Renal cortical epithelial cell (primary cell): Measurements from ENCODE around the gene FOXB1. TPM values are rescaled to one million over a fixed set of nuclear protein-coding genes. Genes with fewer than 3 reads are reported as not detected.

ENCODE experiments used
- DNase-seq: peaks from one replicate; pipeline ENCODE4 v3.0.0-alpha.2; 2011; ENCODE audit warnings: low read depth
- total RNA-seq: library from RNA; depleted of rRNA; stranded (reverse); fragments of >200 nt; gene quantifications from 2 replicates; pipeline ENCODE4 v1.2.3, GENCODE V29; 2014

The FOXB1 gene
- total RNA-seq, 1 donor from 2014 or later, result not detected

DNA sequence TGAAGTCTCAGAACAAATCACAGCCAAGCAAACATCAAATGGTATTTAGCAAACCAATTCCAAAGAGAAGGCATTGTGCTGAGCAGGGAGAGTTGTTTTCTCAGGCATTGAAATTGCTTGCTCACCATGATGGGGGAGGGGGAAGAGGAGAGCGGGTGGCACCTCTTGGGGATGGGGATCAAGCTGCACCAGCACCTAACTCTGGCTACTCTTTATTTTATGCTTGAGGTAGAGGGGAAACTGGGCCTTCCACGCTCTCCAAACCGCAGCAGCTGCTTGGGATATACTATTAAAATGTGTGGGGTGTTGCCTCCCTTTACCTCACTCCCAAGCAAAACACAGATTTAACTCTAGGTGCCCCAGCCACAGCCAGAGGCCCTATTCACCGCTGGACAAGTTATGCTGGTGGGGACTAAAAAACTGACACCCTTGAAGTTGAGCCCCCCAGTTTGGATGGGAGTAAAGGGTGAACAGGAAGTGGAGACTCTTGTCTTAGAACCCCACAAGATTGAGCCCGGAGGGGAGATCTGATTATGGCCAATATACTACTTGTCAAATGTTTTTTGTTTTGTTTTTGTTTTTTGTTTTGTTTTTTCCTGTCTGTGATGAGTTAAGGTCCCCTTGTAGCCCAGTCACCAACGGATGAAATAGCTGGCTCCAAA, 5.0 kb upstream of the FOXB1 start:
- DNase-seq, result no peak

DNA sequence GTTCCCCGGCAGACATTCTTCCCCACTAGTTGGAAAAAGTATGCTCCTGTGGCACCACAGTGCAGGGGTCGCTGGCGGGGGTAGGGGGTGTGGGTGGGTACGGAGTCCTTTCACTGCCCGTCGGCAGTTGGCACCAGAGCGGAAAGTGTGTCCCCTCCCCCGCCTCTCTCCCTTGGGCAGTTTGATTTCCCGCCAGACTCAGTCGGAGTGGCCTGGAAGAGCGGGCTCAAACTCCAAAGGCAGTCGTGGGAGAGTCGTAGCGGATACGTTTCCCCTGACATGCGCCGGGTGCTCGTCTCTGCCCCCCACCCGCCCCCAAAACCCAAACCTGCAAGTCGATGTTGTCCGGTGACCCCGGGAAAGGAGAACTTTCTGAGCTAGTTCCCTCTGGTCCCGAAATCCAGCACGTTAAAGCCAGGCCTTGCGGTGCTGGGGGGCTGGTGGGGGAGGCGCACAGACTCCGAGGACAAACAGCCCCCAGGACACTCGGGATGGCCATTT, 4.4 kb upstream of the FOXB1 start:
- DNase-seq, result no peak

DNA sequence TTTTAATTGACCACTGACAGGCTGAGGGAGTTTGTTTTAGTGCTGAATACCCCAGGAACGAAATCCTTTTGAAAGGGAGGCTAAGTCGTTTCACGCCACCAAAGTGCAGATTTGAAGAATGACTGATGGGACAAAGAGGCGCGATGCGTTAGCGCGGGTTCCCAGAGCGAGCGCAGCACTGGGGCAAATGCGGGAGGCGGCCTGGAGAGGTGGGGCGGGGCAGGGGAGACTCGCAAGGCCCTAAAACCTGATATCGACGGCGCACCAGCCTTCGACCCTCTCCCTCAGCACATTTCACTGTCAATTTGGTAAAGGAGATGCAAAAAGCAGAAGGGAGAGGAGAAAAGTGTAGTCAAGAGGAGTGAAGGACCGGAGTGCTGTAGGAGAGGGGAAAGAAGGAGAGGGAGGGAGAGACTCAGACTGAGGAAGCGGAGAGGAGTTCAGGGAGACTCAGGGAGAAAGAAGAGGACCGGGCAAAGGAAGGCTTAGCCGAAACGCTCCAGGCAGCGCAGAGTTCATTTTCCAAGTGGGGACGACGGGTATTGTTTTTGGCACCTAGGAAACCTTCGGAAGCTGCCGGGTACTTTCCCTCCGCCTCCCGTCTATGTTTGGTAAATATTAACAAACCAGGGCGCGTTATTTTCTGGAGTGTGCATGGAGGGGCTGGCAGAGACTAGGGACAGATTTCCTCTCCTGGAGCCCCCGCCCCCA, 3.8 kb upstream of the FOXB1 start:
- no peak for DNase-seq

DNA sequence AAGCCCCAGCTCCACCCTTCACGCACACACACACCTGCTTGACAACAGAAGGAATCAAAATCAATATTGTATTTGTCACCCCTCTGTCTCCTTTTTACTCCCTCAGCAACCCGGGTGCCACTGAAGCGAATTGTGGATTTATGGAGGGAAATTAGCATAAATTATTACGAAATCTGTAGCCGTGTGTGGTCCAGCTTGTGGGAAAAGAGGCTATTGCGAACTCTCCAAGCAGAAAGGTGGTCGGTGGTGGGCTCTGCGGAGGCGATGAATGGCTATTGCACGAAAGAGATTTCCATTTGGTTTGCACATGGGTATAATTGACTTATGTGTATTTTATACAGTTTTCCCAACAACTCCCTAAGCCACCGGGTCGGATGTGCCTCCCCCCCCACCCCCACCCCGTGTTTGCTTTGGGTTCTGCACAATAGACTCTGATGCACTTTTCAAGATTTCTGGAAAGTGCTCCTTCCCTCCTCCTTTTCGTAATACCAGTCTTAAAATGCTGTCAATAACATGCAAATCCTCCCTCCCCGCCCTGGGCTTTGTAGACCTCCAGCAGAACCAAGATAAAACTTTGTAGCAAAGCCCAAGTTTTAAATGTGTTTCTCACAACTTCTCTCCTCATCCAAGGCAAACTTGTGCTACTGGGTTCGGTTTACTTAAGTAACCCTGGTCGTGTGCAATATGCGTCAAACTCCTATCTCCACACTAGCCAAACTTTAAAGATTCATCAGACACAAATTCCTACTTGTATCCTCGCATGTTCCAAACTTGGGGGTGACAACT, 3.1 kb upstream of the FOXB1 start:
- DNase-seq, result no peak

DNA sequence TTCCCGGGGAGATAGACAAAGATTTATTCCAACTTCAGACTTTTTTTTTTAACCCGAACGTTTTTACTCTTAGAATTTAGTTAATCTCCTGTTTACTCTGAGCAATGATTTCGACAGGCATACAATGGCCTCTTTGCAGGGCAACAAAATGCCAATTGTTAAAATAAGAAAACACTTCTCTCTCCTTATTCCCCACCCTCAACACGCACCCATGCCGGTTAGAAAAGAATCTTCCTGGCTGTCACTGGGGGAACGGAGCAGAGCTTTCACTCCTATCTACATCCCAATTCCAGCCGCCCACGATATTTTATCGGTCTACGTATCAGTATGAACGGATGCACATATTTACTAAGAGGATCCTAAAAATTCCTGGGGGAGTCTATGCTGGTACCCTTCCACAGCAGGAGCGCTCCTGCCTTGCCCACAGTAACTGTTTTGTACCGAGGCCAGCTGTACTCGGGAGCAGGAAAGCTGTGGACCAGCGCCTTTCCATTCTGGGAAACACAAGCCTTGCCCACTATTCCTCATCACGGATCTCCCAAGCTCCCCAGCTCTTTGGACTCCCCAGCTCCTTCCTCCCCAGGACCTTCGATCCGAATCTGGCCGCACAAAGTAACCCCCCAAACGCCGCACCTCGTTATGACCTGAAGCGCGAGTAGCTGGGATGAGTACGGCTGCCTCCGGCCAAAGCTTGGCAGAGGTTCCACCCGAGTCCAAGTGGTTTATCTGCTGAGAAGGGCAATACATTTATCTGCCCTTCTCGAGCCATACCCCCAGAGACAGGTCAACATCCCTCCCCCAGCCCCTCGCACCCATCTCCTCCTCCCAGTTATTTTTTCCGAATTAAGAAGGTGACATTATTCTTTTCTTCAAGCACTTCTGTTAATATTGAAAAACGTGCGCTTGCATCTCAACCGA, 2.2 kb upstream of the FOXB1 start:
- DNase-seq, result no peak

DNA sequence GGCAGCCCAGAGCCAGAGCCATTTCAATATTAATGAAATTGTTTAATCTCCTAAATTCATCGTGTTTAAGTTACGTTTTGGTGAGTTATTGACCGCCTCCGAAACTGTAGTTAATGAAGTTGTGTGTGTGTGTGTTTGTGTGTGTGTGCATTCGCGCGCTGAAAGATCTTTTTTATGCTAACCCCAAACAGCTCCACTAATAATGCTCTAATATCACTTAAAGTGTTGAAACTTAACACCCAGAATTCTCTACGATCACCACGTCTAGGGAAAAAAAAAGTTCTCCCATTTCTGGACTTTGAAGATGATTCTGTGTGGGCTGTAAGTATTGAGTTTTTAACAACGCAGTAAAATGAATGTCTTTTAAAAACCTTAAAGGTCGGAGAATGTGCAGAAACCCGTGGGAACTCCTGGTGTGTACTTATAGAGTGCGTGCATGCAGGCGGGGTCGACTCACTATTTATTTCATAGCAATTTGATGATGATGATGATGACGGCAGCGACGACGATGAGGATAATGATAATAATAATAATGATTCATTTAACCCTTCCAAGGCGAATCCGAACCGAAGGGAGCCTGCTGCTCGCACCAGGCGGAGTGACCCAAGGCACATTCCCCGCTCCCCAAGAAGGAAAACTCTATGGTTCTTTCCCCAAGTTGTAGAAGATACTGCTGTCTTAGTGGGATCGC, 1.4 kb upstream of the FOXB1 start:
- no peak for DNase-seq

DNA sequence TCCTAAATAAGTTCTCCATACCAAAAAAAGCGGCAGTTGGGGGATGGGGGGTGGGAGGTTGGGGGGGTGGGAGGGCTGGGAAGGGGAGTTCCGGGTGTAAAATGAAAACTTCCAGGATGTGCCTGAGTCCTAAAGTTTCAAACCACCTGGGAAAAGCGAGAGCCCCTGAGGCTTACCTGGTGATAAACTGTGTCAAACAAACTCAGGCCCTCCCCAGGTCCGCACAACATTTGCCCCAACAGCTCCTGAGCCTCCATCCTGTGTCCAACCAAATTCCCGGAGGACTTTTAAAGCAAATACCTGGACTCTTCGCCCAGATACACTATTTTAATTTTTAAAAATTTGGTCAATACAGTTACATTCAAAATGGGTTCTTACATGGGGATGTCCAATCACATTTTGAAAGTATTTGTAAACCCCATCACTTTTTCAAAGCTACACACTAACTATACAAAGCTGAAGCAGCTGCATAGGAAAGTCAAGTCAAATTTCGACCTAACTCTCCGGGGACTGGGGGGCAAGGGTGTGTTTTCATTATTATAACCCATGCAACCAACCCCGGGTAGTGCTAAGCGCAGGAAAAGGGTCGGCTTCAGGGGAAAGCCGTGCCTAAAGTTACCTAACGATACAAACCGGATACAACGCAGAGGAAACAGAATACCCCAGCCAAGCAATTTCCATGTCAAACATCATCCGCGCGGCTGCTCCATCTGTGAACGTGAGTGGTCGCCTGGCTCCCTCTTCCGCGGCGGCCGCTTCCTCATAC, 685 bp upstream of the FOXB1 start:
- no peak for DNase-seq

DNA sequence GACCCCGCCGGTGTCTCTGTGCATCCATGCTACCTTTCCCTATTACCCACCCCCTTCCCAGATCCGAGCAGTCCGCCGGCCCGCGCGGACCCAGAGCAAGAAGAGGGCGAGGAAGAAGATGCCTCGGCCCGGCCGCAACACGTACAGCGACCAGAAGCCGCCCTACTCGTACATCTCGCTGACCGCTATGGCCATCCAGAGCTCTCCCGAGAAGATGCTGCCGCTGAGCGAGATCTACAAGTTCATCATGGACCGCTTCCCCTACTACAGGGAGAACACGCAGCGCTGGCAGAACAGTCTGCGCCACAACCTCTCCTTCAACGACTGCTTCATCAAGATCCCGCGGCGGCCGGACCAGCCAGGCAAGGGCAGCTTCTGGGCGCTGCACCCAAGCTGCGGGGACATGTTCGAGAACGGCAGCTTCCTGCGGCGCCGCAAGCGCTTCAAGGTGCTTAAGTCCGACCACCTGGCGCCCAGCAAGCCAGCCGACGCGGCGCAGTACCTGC, 788 bp downstream of the FOXB1 start:
- DNase-seq, result no peak

DNA sequence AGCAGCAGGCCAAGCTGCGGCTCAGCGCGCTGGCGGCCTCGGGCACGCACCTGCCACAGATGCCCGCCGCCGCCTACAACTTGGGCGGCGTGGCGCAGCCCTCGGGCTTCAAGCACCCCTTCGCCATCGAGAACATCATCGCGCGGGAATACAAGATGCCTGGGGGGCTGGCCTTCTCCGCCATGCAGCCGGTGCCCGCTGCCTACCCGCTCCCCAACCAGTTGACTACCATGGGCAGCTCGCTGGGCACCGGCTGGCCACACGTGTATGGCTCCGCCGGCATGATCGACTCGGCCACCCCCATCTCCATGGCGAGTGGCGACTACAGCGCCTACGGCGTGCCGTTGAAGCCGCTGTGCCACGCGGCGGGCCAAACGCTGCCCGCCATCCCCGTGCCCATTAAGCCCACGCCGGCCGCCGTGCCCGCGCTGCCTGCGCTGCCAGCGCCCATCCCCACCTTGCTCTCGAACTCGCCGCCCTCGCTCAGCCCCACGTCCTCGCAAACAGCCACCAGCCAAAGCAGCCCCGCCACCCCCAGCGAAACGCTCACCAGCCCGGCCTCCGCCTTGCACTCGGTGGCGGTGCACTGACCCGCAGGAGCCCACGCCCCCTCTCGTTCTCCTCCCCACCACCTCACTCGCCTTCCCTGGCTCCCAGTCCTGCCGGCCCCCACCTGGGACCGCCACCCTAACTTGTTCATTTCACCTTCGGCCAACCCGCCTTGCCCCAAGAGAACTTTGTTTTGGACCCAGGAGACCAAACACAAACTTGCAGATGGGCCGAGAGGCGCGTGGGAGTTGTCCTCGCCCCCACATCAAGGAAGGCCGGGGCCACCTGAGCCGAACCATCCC, 1.5 kb downstream of the FOXB1 start:
- DNase-seq, result no peak

DNA sequence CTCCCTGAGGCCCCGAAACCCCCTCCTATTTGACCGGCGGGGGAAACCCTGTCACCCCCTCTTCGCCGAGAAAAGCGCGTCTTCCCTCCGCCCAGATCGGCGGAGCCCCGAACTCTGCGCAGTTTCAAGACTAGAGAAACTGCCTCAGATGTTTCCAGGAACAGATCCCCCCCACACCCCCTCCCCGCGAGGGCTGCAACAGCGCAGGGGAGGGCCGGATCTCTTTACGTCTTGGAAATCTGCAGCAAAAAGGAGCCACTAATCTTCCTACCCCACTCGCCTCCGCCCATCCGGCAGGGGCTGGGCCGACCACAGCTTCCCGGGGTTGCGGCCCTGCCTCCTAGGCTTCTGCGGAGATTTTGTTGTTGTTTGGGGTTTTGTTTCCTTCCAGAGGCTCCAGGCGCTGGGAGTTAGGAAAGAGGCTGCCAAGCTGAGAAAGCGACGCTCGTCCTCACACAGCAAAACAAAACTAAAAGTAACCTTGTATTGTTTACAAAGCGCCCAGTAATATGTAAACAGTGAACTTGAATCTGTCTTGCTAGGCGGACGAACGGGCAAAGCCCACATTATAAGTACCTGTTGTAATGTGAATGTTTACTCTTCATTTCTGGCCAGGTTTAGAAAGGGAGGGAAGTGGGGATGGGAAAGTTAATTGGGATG, 2.2 kb downstream of the FOXB1 start:
- DNase-seq, result peak; percentile 6

DNA sequence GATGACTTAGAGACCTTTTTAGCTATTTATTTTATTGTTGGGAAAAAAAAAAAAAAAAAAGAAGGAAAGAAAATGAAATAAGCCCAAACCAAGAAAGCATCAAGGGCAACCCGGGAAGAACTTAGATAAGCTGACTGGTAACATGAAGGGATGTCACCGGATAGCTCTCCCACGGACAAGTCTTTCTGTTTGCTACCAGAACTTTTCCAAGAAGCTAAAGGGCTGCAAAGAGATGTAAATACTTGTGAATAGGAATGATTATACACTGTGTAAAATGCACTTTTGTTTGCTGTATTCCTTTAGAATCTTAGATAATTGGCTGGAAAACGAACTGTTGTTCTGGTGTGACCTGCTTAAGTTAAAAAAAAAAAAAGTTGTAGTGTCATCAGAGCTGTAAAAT, 2.8 kb downstream of the FOXB1 start:
- no peak for DNase-seq

DNA sequence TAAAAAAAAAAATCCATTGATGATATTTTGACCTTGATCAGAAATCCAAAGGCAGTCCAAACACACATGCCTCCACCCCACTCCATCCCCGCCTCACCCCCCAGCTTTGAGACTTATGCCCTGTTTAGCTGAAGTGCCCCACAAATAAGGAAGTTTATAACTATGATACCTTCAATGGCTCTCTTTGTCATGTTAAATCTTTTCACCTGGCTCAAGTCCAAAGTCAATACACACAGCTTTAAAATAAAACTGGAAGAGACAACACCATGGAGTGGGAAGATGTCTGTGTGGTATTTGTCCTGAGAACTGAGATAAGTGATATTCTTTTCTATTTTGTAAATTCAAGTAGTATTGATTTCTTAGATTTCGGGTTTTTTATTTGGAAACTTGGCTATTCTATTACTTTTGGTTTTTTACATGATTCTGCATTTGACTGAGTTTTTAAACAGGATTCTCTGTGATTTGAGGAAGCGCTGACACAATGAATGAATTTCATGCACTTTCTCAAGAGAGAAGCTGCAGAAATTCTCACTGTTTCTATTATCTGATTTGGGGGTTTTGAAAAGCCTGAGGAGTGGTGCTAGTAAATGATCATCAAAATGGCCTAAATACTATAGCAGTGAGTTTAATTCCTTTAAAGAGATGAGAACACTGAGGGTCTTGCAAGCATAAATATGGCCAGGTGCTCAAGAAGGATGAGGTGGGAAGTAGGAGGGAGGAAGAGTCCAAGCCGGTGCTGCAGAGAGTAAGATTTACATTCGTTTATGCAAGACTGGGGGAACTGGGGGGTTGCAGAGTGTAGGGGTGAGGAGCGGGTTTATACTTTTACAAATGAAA, 5.2 kb downstream of the FOXB1 start:
- DNase-seq, result no peak

DNA sequence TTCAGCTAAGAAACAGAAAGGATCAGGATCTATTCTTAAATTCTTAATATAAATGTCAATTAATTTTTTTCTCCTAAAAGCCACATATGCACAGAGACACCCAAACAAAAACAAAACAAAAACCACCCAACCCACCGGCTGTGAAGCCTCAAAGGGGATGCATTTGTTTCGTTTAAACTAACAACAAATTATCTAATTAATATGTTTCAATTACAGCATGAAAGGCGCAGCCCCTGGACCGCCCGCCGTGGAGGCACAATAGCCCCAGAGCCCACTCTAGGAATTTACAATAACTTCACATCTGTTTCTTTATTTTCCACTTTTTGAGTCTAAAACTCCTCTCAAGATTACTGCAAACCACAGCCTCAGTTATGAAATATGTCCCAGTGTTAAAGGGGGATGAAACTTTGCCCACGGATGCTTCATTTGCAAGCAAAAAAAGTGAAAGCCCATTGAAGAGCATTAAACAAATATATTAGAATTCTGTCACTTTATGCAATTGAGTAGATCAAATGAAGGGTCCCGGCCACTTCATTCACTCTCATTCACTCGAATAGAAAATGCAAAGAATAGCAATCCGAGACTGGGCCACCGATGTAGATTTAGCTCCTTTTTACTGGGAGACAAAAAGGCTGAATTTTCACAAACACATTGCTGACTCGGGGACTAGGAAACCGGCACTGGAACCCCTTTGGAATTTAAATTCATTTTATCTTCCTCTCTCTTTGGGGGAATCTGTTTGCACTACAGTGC, 6.0 kb downstream of the FOXB1 start:
- no peak for DNase-seq

DNA sequence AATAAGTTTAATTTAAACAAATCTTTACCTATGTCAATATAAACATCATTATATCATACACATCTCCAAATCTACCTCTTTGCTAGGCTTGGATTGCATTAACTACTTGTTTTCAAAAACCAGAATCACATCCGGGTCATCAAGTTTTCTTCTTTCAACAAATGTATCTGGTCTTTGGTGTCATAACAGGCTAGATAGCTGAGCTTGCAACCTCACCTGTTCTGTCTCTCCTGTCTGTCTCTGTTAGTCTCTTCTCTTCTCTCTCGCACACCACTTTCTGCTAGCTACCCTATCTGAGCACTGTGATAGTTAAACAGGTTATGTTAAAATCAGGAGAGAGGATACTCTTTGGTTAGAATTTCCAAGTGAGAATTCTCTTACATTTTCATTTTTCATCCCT, 6.7 kb downstream of the FOXB1 start:
- DNase-seq, result no peak

DNA sequence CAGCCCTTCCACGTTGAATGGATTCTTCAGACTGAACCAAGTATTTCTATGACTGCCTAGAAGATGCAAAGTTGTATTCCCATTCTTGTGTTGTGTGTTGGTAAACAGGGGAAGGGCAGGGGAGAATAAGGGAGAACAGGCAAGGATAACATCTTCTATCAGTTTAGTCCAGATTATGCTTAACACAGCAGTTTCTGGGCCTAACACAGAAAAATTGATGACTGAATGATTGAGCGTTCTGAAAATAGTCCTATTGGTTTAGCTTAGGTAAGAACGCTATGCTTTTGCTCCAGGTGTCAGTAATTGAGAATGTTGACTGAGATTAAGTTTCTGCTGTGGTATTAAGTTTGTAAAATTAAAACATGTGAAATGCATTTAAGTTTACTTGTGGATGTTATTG, 8.6 kb downstream of the FOXB1 start:
- DNase-seq, result no peak

DNA sequence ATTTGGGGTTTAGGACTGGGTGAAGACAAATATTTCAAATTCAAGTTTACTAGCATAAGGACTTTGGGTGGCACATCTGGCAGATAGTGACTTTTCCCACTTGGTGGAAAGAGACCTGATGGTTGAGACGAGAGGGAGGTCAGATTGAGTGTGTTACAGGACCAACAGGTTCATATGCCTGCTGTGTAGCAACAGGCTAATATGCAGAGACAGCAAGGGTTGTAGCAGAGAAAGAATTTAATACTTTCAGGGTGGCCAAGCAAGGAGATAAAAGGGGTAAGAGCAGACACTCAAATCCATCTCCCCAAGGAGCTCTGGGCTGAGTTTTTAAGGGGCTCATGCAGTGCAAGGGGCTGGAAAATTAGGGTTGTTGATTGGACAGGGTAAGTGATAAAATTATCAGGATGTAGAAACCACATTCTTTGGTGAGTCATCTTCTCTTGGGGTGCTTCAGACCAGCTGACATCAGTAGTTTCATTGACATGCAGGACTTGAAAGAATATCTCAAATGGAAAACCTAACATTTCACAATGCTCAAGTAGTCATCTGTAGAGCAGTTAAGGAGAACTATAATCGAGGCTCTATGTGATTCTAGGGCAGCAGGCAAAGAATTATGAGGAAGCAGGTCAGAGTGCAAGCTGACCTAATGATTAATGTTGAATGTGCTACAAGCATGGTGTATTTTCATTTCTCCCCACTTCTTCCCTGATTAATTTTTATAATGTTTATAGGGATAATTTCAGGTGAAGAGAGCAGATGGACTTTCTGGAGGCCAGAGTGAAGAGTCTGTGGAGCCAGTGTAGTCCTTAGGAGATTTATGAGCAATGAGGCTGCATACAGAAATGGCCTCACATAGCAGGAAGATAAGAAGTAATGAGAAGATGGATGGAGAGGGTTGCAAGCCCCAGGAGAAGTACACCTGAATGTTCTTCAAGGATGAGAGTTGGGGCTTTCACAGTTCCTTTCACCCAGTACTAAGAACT, 13.7 kb downstream of the FOXB1 start:
- DNase-seq, result peak; percentile 19
